NCI-H526 treated with DMSO at 0.1 percent for 48 hours (cell line): ENCODE data around the gene ARFGEF2.
"Not testable (repeated sequence)": the region's sequence is repeated elsewhere in the genome, so short reads cannot be mapped to it uniquely, and the experiment has no call there.

ENCODE experiments used
- DNase-seq: peaks from one replicate; lab custom pipeline; 2025; lab: John Stamatoyannopoulos, UW

Gene ARFGEF2

GRCh38 chr20:48956052-48956451, 34.5 kb downstream of the ARFGEF2 start:
- no peak for DNase-seq

GRCh38 chr20:48957053-48957481, 35.6 kb downstream of the ARFGEF2 start:
- no peak for DNase-seq

GRCh38 chr20:48957533-48957932, 36.0 kb downstream of the ARFGEF2 start:
- no peak for DNase-seq

GRCh38 chr20:48958743-48959142, 37.2 kb downstream of the ARFGEF2 start:
- no peak for DNase-seq

- no peak for DNase-seq
Observed at GRCh38 chr20:48959899-48960550, 38.5 kb downstream of the ARFGEF2 start.

- no peak for DNase-seq
Observed at GRCh38 chr20:48962421-48962820, 40.9 kb downstream of the ARFGEF2 start.

GRCh38 chr20:48962976-48963771, 41.7 kb downstream of the ARFGEF2 start:
- no peak for DNase-seq

GRCh38 chr20:48965189-48965910, 43.8 kb downstream of the ARFGEF2 start:
- no peak for DNase-seq

- DNase-seq: no peak
Observed at GRCh38 chr20:48970681-48971365, 49.3 kb downstream of the ARFGEF2 start.

- DNase-seq: no peak
Observed at GRCh38 chr20:48971956-48972355, 50.4 kb downstream of the ARFGEF2 start.

GRCh38 chr20:48972816-48973215, 51.3 kb downstream of the ARFGEF2 start:
- no peak for DNase-seq

GRCh38 chr20:48975955-48976354, 54.4 kb downstream of the ARFGEF2 start:
- DNase-seq: no peak

GRCh38 chr20:48979980-48980379, 58.5 kb downstream of the ARFGEF2 start:
- DNase-seq: not testable (repeated sequence)

- DNase-seq: no peak
Observed at GRCh38 chr20:48983423-48984400, 62.2 kb downstream of the ARFGEF2 start.

GRCh38 chr20:48984575-48985219, 63.2 kb downstream of the ARFGEF2 start:
- no peak for DNase-seq

GRCh38 chr20:48986899-48987298, 65.4 kb downstream of the ARFGEF2 start:
- DNase-seq: no peak

GRCh38 chr20:48990467-48990866, 69.0 kb downstream of the ARFGEF2 start:
- no peak for DNase-seq

GRCh38 chr20:48995589-48995988, 74.1 kb downstream of the ARFGEF2 start:
- no peak for DNase-seq

- no peak for DNase-seq
Observed at GRCh38 chr20:48999890-49000870, 78.7 kb downstream of the ARFGEF2 start.
